Ramos (cell line): Measurements from ENCODE around the gene CERS6.
"Not testable (repeated sequence)": the region's sequence is repeated elsewhere in the genome, so short reads cannot be mapped to it uniquely, and the experiment has no call there.

Experiments used
- in situ Hi-C: fragments of 300-500 bp; cut with MboI; formaldehyde crosslinking; loops from one replicate; pipeline ENCODE4 v1.14.3; 2022; ENCODE audit warnings: low sequenced_read_pairs; ENCODE audit not compliant: unreplicated experiment

CERS6 gene

GRCh38 chr2:168742258-168742932, 286.3 kb downstream of the CERS6 start:
- in situ Hi-C loops, result no loop called here

- in situ Hi-C loops, result no loop called here
Observed at GRCh38 chr2:168744844-168745243, 288.8 kb downstream of the CERS6 start.

GRCh38 chr2:168748461-168748860, 292.4 kb downstream of the CERS6 start:
- in situ Hi-C loops, result no loop called here

GRCh38 chr2:168749297-168749696, 293.2 kb downstream of the CERS6 start:
- in situ Hi-C loops, result no loop called here

GRCh38 chr2:168751104-168751740, 295.1 kb downstream of the CERS6 start:
- in situ Hi-C loops, result no loop called here

- in situ Hi-C loops, result no loop called here
Observed at GRCh38 chr2:168752361-168752760, 296.3 kb downstream of the CERS6 start.

GRCh38 chr2:168753765-168754329, 297.8 kb downstream of the CERS6 start:
- in situ Hi-C loops, result no loop called here

GRCh38 chr2:168757223-168757622, 301.2 kb downstream of the CERS6 start:
- in situ Hi-C loops, result no loop called here

GRCh38 chr2:168758970-168759820, 303.1 kb downstream of the CERS6 start:
- in situ Hi-C loops, result no loop called here

- in situ Hi-C loops, result no loop called here
Observed at GRCh38 chr2:168765401-168765800, 309.3 kb downstream of the CERS6 start.

- in situ Hi-C loops, result no loop called here
Observed at GRCh38 chr2:168766600-168766999, 310.5 kb downstream of the CERS6 start.

GRCh38 chr2:168767258-168767657, 311.2 kb downstream of the CERS6 start:
- in situ Hi-C loops, result no loop called here

GRCh38 chr2:168768357-168768756, 312.3 kb downstream of the CERS6 start:
- in situ Hi-C loops, result not testable (repeated sequence)

GRCh38 chr2:168770796-168771195, 314.7 kb downstream of the CERS6 start:
- in situ Hi-C loops, result loop anchor here (10.0 kb wide), 1 partner anchor 144 kb away; no protein-coding TSS in a partner anchor

GRCh38 chr2:168772704-168773103, 316.6 kb downstream of the CERS6 start:
- in situ Hi-C loops, result loop anchor here (10.0 kb wide), 1 partner anchor 142 kb away; no protein-coding TSS in a partner anchor

- in situ Hi-C loops, result loop anchor here (10.0 kb wide), 1 partner anchor 142 kb away; no protein-coding TSS in a partner anchor
Observed at GRCh38 chr2:168773128-168773527, 317.1 kb downstream of the CERS6 start.

GRCh38 chr2:168773719-168774521, 317.8 kb downstream of the CERS6 start:
- in situ Hi-C loops, result loop anchor here (10.0 kb wide), 1 partner anchor 141 kb away; no protein-coding TSS in a partner anchor

- in situ Hi-C loops, result loop anchor here (10.0 kb wide), 1 partner anchor 139 kb away; no protein-coding TSS in a partner anchor
Observed at GRCh38 chr2:168775837-168776236, 319.8 kb downstream of the CERS6 start.

- in situ Hi-C loops, result loop anchor here (10.0 kb wide), 1 partner anchor 154 kb away; no protein-coding TSS in a partner anchor
Observed at GRCh38 chr2:168780669-168781071, 324.6 kb downstream of the CERS6 start.
